SU-DHL-6 (cell line): ENCODE measurements around the gene NDUFB10.

Source experiments
- H2AFZ ChIP-seq: fragments of 200-600 bp; sonication (generic); 2 replicates; pipeline ENCODE4 v1.6.1; 2014; ENCODE audit warnings: low read depth, mild to moderate bottlenecking, moderate library complexity, mixed read lengths, antibody characterized with exemption, low read length; ENCODE audit not compliant: severe bottlenecking
- H3F3A ChIP-seq: fragments of 200-600 bp; shearing (Covaris generic); 2 replicates; pipeline ENCODE4 v1.6.0; 2016; ENCODE audit warnings: antibody characterized with exemption, mild to moderate bottlenecking; ENCODE audit not compliant: insufficient read depth
- H3K27ac ChIP-seq: fragments of 200-600 bp; sonication (generic); 2 replicates; pipeline ENCODE4 v1.5.1; 2016; ENCODE audit warnings: low read depth, mild to moderate bottlenecking, low read length, moderate library complexity, mixed read lengths
- H3K27me3 ChIP-seq: fragments of 200-600 bp; sonication (generic), shearing (Covaris generic); 2 replicates; pipeline ENCODE4 v1.6.0; 2014; ENCODE audit warnings: mild to moderate bottlenecking, low read length
- H3K36me3 ChIP-seq: fragments of 200-600 bp; sonication (generic); 2 replicates; pipeline ENCODE4 v1.6.1; 2014; ENCODE audit warnings: mild to moderate bottlenecking, low read length, mixed read lengths
- H3K4me2 ChIP-seq: fragments of 300-600, 200-600 bp; shearing (Covaris generic), sonication (generic); 2 replicates; pipeline ENCODE4 v1.6.0; 2014; ENCODE audit warnings: low read length, low read depth, mild to moderate bottlenecking; ENCODE audit not compliant: poor library complexity, severe bottlenecking
- H3K4me3 ChIP-seq: fragments of 200-600 bp; sonication (generic); 2 replicates; pipeline ENCODE4 v1.5.1; 2014; ENCODE audit warnings: antibody characterized with exemption, low read length, mild to moderate bottlenecking, mixed read lengths; ENCODE audit not compliant: insufficient read depth, poor library complexity, severe bottlenecking
- H3K79me2 ChIP-seq: fragments of 200-600 bp; sonication (generic); 2 replicates; pipeline ENCODE4 v1.6.1; 2014; ENCODE audit warnings: mild to moderate bottlenecking, low read length, moderate library complexity; ENCODE audit not compliant: insufficient read depth
- H3K9ac ChIP-seq: fragments of 200-600 bp; sonication (generic); 2 replicates; pipeline ENCODE4 v1.7.0; 2014; ENCODE audit warnings: mild to moderate bottlenecking, low read length
- H3K9me2 ChIP-seq: fragments of 200-600 bp; sonication (generic); replicated peaks from 2 replicates; pipeline ENCODE4 v1.6.1; 2014; ENCODE audit warnings: low read length; ENCODE audit not compliant: insufficient read depth
- H3K9me3 ChIP-seq: fragments of 200-600 bp; sonication (generic); 2 replicates; pipeline ENCODE4 v1.6.1; 2014; ENCODE audit warnings: low read length, mixed read lengths; ENCODE audit not compliant: insufficient read depth
- H4K20me1 ChIP-seq: fragments of 200-600 bp; sonication (generic); 2 replicates; pipeline ENCODE4 v1.6.1; 2014; ENCODE audit warnings: low read depth, mild to moderate bottlenecking, antibody characterized with exemption, low read length, moderate library complexity, mixed read lengths
- CTCF ChIP-seq: fragments of 200-600 bp; sonication (generic); IDR thresholded peaks from one replicate; pipeline ENCODE4 v1.5.1; 2017; ENCODE audit warnings: antibody characterized with exemption, mild to moderate bottlenecking, low read length, moderate library complexity; ENCODE audit not compliant: insufficient read depth, poor library complexity, severe bottlenecking
- EZH2phosphoT487 ChIP-seq: fragments of 200-600 bp; sonication (generic), shearing (Covaris generic); conservative IDR thresholded peaks from 2 replicates; pipeline ENCODE4 v1.6.1; 2018; ENCODE audit warnings: mild to moderate bottlenecking, antibody characterized with exemption, low read length, moderate library complexity, mixed read lengths

Gene NDUFB10

GRCh38 chr16:1917056-1917664 lies 42.2 kb upstream of the NDUFB10 start:
- no peaks in the 10 kb centered on the region for H3K36me3 ChIP-seq
- H3K27ac ChIP-seq = no peak overlapping the region
- no peaks in the 10 kb centered on the region for H3K9me3 ChIP-seq
- no peak overlapping the region for H3K9ac ChIP-seq
- no peaks in the 10 kb centered on the region for H3F3A ChIP-seq
- no peak overlapping the region for H3K4me2 ChIP-seq
- H3K79me2 ChIP-seq = no peaks in the 10 kb centered on the region
- H4K20me1 ChIP-seq = no peaks in the 10 kb centered on the region
- no peak overlapping the region for H3K4me3 ChIP-seq
- no peak overlapping the region for H2AFZ ChIP-seq
- TF ChIP-seq CTCF (no peak), EZH2phosphoT487 (no peak)
- no peaks in the 10 kb centered on the region for H3K27me3 ChIP-seq
- H3K9me2 ChIP-seq = no peaks in the 10 kb centered on the region

DNA sequence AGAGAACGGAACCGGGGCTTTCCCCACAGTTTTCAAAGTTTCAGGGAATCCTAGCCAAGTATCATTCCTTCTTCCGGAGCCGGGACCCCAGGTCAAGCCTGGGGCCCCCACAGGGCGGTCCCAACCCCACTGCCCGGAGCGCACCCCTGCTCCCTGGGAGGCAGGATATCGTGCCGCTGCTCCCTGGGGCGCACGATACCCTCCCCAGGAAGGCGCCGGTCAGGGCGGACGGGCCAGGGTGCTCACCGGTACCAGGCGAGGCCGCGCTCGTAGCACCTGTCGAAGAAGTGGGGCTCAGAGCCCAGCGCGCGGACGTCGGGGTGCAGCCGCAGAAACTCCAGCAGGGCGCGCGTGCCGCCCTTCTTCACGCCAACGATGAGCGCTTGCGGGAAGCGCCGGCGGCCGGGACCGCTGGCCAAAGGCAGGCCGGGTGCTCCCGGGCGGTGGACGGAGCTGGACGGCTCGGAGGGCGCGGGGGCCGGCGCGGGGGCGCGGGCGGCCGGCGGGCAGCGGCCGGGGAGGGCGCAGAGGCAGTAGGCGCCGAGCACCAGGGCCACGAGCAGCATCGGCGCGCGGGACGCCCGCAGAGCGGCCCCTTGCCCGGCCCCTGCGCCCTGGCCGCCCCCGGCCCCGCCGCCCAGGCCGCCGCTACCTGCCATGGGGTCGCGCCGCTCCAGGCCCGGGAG lies 41.5 kb upstream of the NDUFB10 start:
- Histone ChIP-seq H3K27ac (no peak overlapping the region), H3K9ac (no peak overlapping the region), H3K4me2 (no peak overlapping the region), H3K9me2 (no peaks in the 10 kb centered on the region), H3K79me2 (no peaks in the 10 kb centered on the region), H3K27me3 (no peaks in the 10 kb centered on the region), H3K9me3 (no peaks in the 10 kb centered on the region), H2AFZ (no peak overlapping the region), H3K36me3 (no peaks in the 10 kb centered on the region), H3K4me3 (no peak overlapping the region), H4K20me1 (no peaks in the 10 kb centered on the region), H3F3A (no peaks in the 10 kb centered on the region)
- TF ChIP-seq EZH2phosphoT487 (no peak), CTCF (no peak)

- no peak within 1 kb of the TSS for H2AFZ ChIP-seq
- H3K79me2 ChIP-seq = no peaks in the 10 kb centered on the region
- H3K9me3 ChIP-seq = no peaks in the 10 kb centered on the region
- no peaks in the 10 kb centered on the region for H3K36me3 ChIP-seq
- TF ChIP-seq EZH2phosphoT487 = no peak
- TF ChIP-seq CTCF = no peak
- no peak within 1 kb of the TSS for H3K9ac ChIP-seq
- no peaks in the 10 kb centered on the region for H3F3A ChIP-seq
- H3K4me2 ChIP-seq = no peak within 1 kb of the TSS
- H3K9me2 ChIP-seq = no peaks in the 10 kb centered on the region
- H4K20me1 ChIP-seq = no peaks in the 10 kb centered on the region
- H3K27ac ChIP-seq = no peak within 1 kb of the TSS
- no peak within 1 kb of the TSS for H3K4me3 ChIP-seq
- no peaks in the 10 kb centered on the region for H3K27me3 ChIP-seq
Measured at GRCh38 chr16:1918351-1919326, 40.7 kb upstream of the NDUFB10 start, which contains the start of gene HS3ST6. Gene HS3ST6 (minus strand): TSS chr16:1918415. CDS start chr16:1918323, 92 bp downstream.
